Motor neuron (in vitro differentiated cells): Measurements from ENCODE around the gene TBC1D4. TPM values are rescaled to one million over a fixed set of nuclear protein-coding genes. Genes with fewer than 3 reads are reported as not detected.
A peak's percentile ranks its signal among the peaks of the same experiment; 100 is the strongest.
"Not testable (repeated sequence)": the region's sequence is repeated elsewhere in the genome, so short reads cannot be mapped to it uniquely, and the experiment has no call there.

Experiments
- ATAC-seq, 8 experiments: fragments of 200-7000 bp; cut with Tn5 transposase; replicated peaks in 6 of 8; 2 replicates each; pipeline ENCODE4 v1.8.0; 2021; ENCODE audit warnings: mild to moderate bottlenecking in 8 of 8, moderate library complexity in 8 of 8
- H3K27ac ChIP-seq, 2 donors: fragments of 250-450 bp; sonication (Bioruptor Pico); 2 replicates each; pipeline ENCODE4 v1.9.0; 2021; ENCODE audit warnings: antibody characterized with exemption in 2 of 2, mild to moderate bottlenecking in 2 of 2, moderate library complexity in 1 of 2
- H3K4me1 ChIP-seq, 2 donors: fragments of 250-450 bp; sonication (Bioruptor Pico); replicated peaks in 1 of 2; 2 replicates each; pipeline ENCODE4 v1.6.1; 2021; ENCODE audit warnings: antibody characterized with exemption in 2 of 2, mild to moderate bottlenecking in 2 of 2, moderate library complexity in 1 of 2
- H3K4me3 ChIP-seq, 5 donors: fragments of 250-450 bp; sonication (Bioruptor Pico); 2 replicates each; pipeline ENCODE4 v1.9.0; 2021; ENCODE audit warnings: antibody characterized with exemption in 5 of 5, mild to moderate bottlenecking in 5 of 5, moderate library complexity in 4 of 5
- WGBS, 10 experiments: fragments of 450-650 bp; shearing (Covaris generic); methylation state at CpG; one replicate each; pipeline ENCODE4 v1.0.0; 2022; 5-methylcytosine and 5-hydroxymethylcytosine counted together
- in situ Hi-C, 9 experiments: fragments of 400-800 bp; cut with MboI; loops; one replicate each; pipeline ENCODE4 v1.15.0; 2021; ENCODE audit warnings: low sequenced_read_pairs in 9 of 9, low pct_unique_long_range_greater_than_20kb in 2 of 9; ENCODE audit not compliant: unreplicated experiment in 9 of 9
- total RNA-seq, 8 experiments: library from RNA; unstranded; fragments of 300-600 nt; gene quantifications; 2 replicates each; pipeline versions ENCODE4 v1.2.3 to v1.2.4, GENCODE V29; 2022

Gene TBC1D4
- total RNA-seq, 8 experiments from 2014 or later = 5.3 to 13.3 (median 7.7) TPM

DNA sequence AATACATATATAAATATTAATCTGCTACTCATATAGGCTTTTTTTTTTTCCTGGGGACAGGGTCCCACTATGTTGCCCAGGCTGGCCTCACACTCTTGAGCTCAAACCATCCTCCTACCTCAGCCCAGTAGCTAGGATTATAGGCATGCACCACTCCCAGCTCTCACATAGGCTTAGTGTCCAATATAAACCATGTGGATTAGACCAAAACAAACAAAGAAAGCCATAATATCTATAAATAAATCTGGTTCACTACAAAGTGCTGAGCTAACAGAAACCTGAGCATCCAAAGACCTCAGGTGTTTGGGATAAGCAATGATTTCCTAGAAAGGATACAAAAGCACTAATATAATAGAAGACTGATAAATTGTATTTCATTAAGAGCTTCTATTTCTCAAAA is 26.0 kb downstream of the TBC1D4 start:
- no peak overlapping the region for H3K27ac ChIP-seq
- in situ Hi-C loops = no loop called here
- peak in 1 of 8 experiments; percentile 14 for ATAC-seq
- H3K4me1 ChIP-seq = no peaks in the 10 kb centered on the region
- H3K4me3 ChIP-seq = no peak overlapping the region

DNA sequence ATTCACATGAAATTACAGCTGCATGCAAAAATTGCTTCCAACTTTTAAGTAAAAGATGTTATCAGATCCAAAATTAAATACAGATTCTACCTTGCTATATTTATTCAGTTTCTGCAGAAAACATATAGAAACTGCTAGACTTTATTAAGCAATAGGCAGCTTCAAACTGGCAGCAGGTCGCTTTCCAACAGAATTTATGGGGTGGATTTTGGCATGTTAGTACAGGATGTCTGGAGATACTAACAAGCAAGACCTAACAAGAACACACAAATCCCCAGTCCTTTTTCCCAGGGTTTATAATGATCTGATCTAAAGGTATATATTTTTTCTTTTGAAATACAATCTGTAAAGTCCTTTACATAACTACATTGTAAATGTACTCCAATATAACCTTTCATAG is 27.5 kb downstream of the TBC1D4 start:
- Histone ChIP-seq H3K4me1 (no peaks in the 10 kb centered on the region), H3K27ac (no peak overlapping the region), H3K4me3 (no peak overlapping the region)
- ATAC-seq = no peak
- in situ Hi-C loops = no loop called here
- WGBS, 10 experiments = 83 to 100% (median 96%) methylated on average over 1 of the region's 1 CpG; no CpG with 5 or more reads in 2 of the 10 experiments

DNA sequence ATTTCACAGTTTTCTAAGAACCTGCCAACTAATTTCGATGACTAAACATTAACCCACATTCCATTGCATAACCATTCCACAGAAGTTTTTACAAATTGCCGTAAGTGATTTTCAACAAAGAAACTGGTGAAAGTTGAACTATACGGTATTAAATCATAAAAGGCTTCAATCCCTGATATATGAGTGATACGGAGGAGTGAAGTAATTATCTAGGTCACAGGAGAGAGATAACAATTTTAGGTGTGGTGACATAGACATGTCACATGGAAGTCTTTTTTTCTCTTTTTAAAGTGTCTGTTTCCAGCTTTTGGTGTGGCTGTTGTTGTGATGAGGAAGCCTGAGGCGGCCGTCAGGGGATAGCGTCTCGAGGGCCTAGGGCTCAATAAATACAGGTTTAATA is 29.4 kb downstream of the TBC1D4 start:
- ATAC-seq = peak in 1 of 8 experiments; percentile 42
- no peak overlapping the region for H3K4me3 ChIP-seq
- no peak overlapping the region for H3K27ac ChIP-seq
- in situ Hi-C loops = no loop called here
- 23 to 95% (median 87%) methylated on average over 2 to 8 of the region's 8 CpGs for WGBS, 10 experiments
- H3K4me1 ChIP-seq = no peaks in the 10 kb centered on the region

DNA sequence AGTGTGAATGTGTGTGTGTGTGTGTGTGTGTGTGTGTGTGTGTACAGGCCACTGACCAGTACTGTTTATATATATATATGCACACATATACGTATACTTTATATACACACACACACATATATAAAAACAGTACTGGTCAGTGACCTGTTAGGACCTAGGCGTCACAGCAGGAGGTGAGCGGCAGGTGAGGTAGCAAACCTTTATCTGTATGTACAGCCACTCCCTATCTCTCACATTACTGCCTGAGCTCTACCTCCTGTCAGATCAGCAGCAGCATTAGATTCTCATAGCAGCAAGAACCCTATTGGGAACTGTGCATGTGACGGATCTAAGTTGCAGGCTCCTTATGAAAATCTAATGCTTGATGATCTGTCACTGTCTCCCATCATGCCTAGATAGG is 34.5 kb downstream of the TBC1D4 start:
- no peak overlapping the region for H3K4me3 ChIP-seq
- H3K27ac ChIP-seq = no peak overlapping the region
- no peaks in the 10 kb centered on the region for H3K4me1 ChIP-seq
- 100% methylated on average over 1 to 3 of the region's 4 CpGs; no CpG with 5 or more reads in 5 of the 10 experiments for WGBS, 10 experiments
- no peak for ATAC-seq
- in situ Hi-C loops = no loop called here

GRCh38 chr13:75446874-75447273 is 35.1 kb downstream of the TBC1D4 start:
- in situ Hi-C loops = no loop called here
- ATAC-seq = no peak
- H3K4me3 ChIP-seq = no peak overlapping the region
- H3K27ac ChIP-seq = no peak overlapping the region
- 88 to 100% (median 97%) methylated on average over 1 to 3 of the region's 3 CpGs for WGBS, 10 experiments
- no peaks in the 10 kb centered on the region for H3K4me1 ChIP-seq

DNA sequence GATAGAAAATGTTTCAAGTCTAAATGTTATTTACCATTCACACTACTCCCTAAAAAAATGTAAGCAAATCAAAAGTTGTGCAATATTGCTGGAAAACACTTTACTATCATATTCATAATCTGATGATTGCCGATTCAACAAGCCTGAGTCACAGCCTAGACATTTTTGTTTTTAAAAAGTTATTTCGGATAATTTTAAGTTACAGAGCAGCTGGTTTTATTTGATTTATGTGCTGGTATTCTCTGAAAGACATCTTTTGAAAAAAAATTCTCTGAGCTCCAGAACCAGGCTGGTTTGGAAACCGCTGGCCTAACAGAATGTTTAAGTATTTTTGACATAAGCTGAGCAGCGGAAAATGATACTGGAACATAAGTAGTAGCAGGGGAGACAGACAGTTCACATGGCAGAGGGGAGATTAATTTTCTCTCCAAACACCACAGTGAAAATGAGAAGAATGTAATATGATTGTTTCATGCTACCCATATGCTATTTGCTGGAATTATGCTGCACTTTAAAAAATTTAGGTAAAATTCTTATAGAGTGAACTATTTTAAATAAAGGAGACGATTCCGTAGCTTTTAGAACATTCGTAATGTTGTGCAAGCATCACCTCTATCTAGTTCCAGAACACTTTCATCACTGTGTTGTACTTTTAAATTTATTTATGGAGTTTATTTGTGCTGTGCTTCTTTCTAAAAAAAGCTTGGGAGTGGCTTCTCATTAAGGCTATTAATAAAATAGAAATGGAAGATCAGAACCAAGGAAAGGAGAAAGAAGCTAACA is 36.1 kb downstream of the TBC1D4 start:
- H3K4me1 ChIP-seq = no peaks in the 10 kb centered on the region

GRCh38 chr13:75444016-75444415 is 38.0 kb downstream of the TBC1D4 start:
- no peak for ATAC-seq
- in situ Hi-C loops = no loop called here
- no peak overlapping the region for H3K27ac ChIP-seq
- no peak overlapping the region for H3K4me3 ChIP-seq
- H3K4me1 ChIP-seq = no peaks in the 10 kb centered on the region
- 71 to 100% (median 95%) methylated on average over 1 to 6 of the region's 6 CpGs for WGBS, 10 experiments

More for the DNA sequence above, 36.1 kb downstream of the TBC1D4 start:
- 10 to 96% (median 81%) methylated on average over 2 to 7 of the region's 7 CpGs for WGBS, 10 experiments
- H3K4me3 ChIP-seq = no peak overlapping the region
- peak in 3 of 8 experiments; percentile 22 to 35 (median 28) for ATAC-seq
- in situ Hi-C loops = no loop called here
- H3K27ac ChIP-seq = no peak overlapping the region

DNA sequence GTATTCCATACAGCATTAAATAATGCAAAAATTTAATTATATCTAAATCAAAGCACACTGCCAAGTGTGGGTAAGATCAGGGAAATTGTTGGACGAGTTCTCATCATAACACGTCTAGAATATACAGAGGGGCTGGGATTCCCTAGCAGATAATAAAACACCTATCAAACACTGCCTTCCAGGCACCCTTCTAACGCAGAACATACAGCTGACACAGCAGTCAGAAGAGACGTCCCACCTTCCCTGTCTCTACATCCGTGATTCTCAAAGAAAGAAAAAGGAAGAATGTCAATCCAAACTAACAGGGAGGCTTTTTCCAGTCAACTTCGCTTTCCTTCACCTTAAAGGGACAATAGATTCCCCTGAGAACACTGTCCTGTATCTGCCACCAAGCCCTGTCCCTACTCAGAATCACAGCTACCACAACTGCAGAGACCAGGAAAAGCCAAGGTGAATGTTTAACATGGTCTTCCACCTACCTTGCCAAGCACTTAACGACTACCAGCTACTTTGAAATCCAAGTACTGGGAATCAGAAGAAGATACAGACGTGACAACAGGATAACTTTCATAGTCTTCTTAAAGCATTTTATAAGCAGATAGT is 38.5 kb downstream of the TBC1D4 start:
- H3K27ac ChIP-seq = no peak overlapping the region
- no peak overlapping the region for H3K4me3 ChIP-seq
- in situ Hi-C loops = no loop called here
- 68 to 98% (median 84%) methylated on average over 2 to 8 of the region's 8 CpGs for WGBS, 10 experiments
- no peaks in the 10 kb centered on the region for H3K4me1 ChIP-seq
- ATAC-seq = no peak

- in situ Hi-C loops = no loop called here
- H3K4me3 ChIP-seq = no peak overlapping the region
- WGBS, 10 experiments = 6 to 96% (median 93%) methylated on average over 2 to 6 of the region's 6 CpGs; no CpG with 5 or more reads in 1 of the 10 experiments
- H3K27ac ChIP-seq = no peak overlapping the region
- no peak for ATAC-seq
- H3K4me1 ChIP-seq = peaks cover 0 to under 1% of the 10 kb centered on the region in 2 donors
Measured at GRCh38 chr13:75442736-75443234, 39.2 kb downstream of the TBC1D4 start.

DNA sequence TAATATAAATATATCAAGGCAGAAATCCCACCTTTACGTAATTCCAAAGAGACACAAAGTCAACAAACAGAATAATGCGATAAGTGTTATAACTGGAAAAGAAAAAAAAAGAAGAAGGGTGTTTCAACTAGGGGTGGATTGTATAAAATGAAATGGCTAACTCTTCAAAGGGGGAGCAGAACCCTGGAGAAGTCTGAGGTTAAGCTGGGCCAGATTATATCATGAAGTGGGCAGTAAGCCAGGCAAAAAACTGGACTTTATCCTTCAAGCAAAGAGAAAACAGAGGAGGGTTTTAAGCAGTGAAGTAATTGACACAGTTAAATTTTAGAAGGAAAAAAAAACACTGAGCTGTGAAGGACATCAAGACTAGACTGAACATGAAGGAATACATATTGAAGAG is 41.9 kb downstream of the TBC1D4 start:
- peaks cover 0 to 3% of the 10 kb centered on the region in 2 donors for H3K4me1 ChIP-seq
- no peak overlapping the region for H3K4me3 ChIP-seq
- ATAC-seq = no peak
- in situ Hi-C loops = no loop called here
- 91 to 100% (median 96%) methylated on average over 1 to 2 of the region's 2 CpGs for WGBS, 10 experiments
- H3K27ac ChIP-seq = no peak overlapping the region

DNA sequence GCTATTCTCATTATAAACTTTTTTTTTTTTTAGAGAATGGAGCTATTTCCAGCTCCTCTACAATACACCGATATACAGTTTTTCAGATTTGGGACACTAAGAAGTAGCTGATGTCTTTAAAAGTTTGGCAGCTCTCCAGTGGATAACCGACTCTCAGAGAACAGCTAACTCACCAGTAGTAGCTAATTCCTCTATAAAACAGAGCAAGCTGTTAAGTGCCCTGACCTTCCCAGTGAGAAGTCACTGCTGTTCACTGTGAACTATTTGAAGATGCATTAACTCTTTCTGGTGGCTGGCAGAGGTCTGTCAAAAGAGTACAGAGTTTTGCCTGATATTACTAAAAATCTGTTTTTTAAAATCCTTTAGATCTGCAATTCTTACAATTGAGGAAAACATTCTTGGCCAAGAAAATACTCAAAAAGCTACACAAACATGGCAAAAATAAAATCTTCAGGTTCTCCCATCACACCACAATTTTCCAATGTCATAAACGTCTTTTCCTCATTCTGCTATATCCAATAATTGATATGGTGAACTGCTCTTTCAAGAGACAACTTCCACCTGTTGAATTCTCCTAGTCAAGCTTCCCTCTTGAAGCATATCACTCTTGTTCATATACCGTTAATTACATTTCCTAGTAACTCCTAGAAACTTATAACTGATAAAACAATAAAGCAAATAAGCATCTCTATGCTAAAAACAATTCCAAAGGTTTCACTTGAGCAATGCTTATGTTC is 44.2 kb downstream of the TBC1D4 start:
- in situ Hi-C loops = no loop called here
- no peak overlapping the region for H3K27ac ChIP-seq
- peaks cover 0 to 3% of the 10 kb centered on the region in 2 donors for H3K4me1 ChIP-seq
- no peak for ATAC-seq
- WGBS, 10 experiments = 7 to 92% (median 57%) methylated on average over 2 to 4 of the region's 4 CpGs
- H3K4me3 ChIP-seq = no peak overlapping the region

- ATAC-seq, H3K4me1 ChIP-seq, H3K27ac ChIP-seq, in situ Hi-C loops, H3K4me3 ChIP-seq: not testable (repeated sequence)
- 92 to 100% (median 95%) methylated on average over 1 to 2 of the region's 2 CpGs; no CpG with 5 or more reads in 3 of the 10 experiments for WGBS, 10 experiments
Measured at GRCh38 chr13:75434126-75434525, 47.8 kb downstream of the TBC1D4 start.

GRCh38 chr13:75432811-75433244 is 49.1 kb downstream of the TBC1D4 start:
- peak in 1 of 8 experiments; percentile 17 for ATAC-seq
- WGBS, 10 experiments = 80 to 100% (median 84%) methylated on average over 1 to 5 of the region's 5 CpGs; no CpG with 5 or more reads in 1 of the 10 experiments
- Histone ChIP-seq H3K27ac (no peak overlapping the region), H3K4me1 (peaks cover 0 to 3% of the 10 kb centered on the region in 2 donors), H3K4me3 (no peak overlapping the region)
- in situ Hi-C loops = no loop called here
